Measurements from ENCODE around the gene MPZ. TPM values are rescaled to one million over a fixed set of nuclear protein-coding genes. Genes with fewer than 3 reads are reported as not detected.
"Not testable (repeated sequence)": the region's sequence is repeated elsewhere in the genome, so short reads cannot be mapped to it uniquely, and the experiment has no call there.

MPZ gene
- 0.57 TPM in 1 of 2 replicates, not detected in the other for total RNA-seq (2014; rRNA removed; shearing (Covaris generic))

DNA sequence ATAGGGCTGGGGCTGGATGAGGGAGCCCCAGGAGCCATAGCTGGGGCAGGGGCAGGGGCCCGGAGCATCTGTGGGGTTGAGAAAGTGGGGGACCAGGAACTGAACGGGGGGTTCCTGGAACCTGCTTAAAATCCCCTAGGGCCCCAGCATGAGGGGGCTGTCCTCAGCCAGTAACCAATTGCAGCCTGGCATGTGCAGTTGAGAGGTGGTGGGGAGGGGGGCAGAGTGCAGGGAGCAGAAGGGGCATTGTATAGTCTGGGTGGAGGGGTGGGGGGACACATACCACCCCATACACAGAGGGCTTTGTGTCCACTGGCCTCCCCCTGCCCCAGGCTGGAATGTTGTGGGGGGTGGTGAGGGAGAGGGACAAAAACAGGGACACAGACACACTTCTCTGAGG lies at the start of gene MPZ:
Gene MPZ (minus strand): TSS at position 101 of the 400 bp plus-strand sequence. CDS start 63 bp downstream, at position 38.
- no peak for DNase-seq (ENCODE audit: low read depth)

DNA sequence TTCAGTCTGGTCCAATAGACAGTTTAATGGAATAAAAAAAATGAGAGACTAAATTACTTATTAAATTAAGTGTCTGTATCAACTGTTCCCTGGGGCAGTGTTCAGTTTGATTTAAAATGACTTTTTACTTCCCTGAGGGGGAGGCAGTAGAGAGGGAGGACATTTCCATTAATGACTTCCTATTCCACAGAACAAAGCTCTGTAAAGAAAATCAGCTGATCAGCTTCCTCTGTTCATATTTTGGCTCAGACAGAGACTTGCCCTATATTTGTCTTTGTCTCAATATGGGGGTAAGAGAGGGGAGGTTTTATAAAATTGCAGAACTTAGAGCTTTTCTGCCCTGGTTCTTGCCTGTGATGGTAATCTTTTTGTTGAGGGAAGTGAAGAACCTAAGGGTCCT lies 49.5 kb upstream of the MPZ start:
- no peak for DNase-seq (ENCODE audit: low read depth)

DNA sequence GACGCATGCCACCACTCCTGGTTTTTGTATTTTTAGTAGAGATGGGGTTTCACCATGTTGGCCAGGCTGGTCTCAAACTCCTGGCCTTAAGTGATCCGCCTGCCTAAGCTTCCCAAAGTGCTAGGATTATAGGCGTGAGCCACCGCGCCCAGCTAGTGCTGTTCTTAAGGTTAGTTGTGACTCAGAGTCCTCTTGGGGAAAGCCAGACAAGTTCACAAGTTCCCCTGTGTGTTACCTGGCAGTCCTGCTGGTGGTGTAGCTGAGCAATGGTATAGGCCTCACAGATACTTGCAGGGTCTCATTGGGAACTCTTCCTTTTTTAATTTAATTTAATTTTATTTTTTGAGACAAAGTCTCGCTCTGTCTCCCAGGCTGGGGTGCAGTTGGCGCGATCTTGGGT lies 47.3 kb upstream of the MPZ start:
- DNase-seq (ENCODE audit: low read depth), result no peak

DNA sequence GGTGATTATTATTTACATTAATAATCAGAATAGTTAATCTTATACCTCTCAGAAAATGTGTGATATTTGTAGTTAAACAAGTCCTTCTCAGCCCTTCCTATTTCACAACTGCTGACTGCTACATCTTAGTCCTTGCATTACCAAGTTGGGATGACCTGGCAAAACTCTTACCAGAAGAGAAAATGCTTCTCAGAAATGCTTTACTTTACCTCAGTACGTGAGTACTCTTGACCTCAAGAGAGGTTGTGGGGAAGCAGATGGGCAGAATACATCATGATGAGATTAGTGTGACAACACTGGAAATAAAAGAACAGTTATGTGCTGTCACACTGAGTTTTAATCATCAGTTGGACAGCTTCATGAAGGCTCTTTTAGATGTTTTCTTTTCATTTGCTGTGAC lies 41.7 kb upstream of the MPZ start:
- no peak for DNase-seq (ENCODE audit: low read depth)

DNA sequence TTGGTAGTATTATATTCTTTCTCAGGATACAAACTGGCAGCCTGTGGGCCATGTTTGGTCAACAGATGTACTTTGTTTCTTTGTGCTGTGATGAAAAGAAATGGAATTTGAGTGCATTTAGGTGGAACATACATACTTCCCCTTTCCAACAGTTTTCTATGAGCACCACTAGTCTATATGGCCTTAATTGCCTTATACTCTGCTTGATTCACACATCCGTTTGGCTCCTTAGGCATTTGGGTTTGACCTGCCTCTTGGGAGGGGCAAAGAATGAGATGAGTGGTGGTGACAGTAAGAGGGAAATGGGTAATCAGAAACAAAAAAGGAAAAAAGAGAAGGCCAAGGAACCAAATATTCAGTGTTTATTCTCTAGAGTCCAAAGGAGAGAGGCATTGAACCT lies 40.9 kb upstream of the MPZ start:
- DNase-seq (ENCODE audit: low read depth), result no peak

DNA sequence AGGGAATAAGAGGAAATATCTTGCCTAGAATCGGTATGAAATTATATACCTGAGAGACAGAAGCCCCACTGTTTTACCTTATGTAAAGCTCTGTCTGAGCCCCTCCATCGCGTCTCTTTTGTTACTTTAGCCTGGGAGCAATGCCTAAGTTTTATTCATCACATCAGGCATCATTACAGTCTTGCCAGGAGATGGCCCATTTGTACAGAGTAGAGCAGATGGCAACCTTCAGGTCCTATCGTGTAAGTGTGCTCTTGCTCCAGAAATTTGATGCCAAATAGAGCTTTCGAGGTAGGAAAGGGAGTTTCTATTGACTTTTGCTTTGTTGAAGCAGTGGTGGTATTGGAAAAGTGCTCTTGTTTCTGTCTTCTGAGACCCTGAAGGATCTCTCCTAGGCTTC lies 33.1 kb upstream of the MPZ start:
- no peak for DNase-seq (ENCODE audit: low read depth)

DNA sequence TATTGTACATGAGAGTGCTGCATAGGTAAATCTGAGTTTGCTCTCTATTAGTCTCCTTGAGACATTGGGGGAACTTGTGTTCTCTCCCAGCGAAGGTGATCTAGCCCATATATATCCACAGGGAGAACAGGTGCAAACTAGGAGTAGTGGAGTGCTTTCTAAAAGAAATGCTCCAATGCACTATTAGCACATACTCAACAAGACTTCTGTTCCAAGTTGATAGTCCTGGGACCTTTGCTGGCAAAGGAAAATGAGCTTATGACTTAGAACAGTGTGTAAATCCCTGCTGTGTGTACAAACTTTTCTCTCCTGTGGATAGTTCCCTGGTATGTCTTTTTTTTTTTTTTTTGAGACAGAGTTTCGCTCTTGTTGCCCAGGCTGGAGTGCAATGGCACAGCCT lies 32.4 kb upstream of the MPZ start:
- no peak for DNase-seq (ENCODE audit: low read depth)

DNA sequence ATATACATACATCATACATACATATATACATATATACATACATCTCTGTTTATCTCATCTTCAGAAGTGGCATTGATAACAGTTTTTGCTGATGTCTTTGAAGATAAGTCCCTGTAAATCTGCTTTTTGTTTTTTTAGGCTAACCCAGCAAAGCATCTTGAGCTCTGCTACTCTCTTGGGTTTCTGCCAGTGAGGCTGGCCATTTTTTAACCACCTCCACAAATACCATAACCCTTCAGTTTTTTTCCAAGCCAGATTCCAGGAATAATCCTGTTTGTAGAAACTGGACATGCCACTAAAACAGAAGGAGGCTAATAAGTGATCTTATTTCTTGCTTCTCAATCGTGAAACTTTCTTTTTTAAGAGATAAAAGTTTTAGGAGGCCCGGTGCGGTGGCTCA lies 26.0 kb upstream of the MPZ start:
- no peak for DNase-seq (ENCODE audit: low read depth)

DNA sequence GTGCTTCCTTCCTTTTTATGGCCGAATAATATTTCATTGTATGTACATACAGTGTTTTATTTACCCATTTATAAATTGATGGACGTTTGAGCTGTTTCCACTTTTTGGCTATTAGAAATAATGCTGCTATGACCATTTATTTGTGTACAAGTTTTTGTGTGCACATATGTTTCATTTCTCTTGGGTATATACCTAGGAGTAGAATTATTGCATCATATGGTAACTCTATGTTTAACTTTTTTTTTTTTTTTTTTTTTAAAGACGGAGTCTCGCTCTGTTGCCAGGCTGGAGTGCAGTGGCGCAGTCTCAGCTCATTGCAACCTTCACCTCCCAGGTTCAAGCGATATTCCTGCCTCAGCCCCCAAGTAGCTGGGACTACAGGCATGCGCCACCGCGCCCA lies 23.4 kb upstream of the MPZ start:
- DNase-seq (ENCODE audit: low read depth), result no peak

DNA sequence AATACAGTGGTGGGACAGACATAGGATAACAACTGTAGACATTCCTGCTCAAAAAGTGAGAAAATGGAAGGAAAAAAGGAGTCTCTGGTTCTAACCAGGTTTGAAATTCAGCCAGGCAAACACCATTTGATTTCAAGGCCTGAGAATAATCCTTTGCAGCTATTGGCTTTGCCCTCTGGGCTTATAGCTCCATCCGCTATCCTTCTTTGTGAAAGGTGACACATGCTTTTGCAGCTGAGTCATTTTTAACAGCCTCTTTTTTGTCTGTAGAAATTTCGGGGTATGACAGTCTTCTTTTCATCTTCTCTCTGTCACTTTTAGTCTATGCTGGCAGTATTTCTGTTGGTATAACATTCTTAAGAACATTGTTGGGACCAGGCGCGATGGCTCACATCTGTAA lies 20.6 kb upstream of the MPZ start:
- peak; percentile 22 for DNase-seq (ENCODE audit: low read depth)

DNA sequence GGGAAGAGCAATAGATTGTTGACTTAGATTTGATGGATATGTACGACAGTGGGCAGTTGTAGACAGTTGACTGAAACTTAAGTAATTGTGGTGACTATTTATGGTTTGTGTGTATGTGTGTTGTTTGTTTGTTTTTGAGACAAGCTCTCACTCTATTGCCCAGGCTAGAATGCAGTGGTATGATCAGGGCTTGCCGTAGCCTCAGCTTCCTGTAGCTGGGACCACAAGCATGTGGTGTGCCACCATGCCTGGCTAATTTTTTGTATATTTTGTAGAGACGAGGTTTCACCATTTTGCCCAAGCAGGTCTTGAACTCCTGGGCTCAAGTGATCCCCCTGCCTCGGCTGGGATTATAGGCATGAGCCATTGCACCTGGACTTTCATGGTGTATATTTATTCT lies 14.3 kb upstream of the MPZ start:
- no peak for DNase-seq (ENCODE audit: low read depth)

DNA sequence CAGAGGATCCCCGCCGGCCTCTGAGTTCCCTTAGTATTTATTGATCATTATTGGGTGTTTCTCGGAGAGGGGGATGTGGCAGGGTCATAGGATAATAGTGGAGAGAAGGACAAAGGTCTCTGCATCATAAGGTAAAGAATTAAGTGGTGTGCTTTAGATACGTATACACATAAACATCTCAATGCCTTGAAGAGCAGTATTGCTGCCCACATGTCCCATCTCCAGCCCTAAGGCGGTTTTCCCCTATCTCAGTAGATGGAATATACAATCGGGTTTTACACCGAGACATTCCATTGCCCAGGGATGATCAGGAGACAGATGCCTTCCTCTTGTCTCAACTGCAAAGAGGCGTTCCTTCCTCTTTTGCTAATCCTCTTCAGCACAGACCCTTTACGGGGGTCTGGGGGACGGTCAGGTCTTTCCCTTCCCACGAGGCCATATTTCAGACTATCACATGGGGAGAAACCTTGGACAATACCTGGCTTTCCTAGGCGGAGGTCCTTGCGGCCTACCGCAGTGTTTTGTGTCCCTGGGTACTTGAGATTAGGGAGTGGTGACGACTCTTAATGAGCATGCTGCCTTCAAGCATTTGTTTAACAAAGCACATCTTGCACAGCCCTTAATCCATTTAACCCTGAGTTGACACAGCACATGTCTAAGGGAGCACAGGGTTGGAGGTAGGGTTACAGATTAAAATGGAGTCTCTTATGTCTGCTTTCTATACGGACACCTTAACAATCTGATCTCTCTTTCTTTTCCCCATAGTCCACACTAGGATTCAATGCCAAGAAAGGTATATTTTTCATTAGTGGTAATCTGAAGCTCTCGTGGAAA lies 6.3 kb upstream of the MPZ start:
- not testable (repeated sequence) for DNase-seq (ENCODE audit: low read depth)

DNA sequence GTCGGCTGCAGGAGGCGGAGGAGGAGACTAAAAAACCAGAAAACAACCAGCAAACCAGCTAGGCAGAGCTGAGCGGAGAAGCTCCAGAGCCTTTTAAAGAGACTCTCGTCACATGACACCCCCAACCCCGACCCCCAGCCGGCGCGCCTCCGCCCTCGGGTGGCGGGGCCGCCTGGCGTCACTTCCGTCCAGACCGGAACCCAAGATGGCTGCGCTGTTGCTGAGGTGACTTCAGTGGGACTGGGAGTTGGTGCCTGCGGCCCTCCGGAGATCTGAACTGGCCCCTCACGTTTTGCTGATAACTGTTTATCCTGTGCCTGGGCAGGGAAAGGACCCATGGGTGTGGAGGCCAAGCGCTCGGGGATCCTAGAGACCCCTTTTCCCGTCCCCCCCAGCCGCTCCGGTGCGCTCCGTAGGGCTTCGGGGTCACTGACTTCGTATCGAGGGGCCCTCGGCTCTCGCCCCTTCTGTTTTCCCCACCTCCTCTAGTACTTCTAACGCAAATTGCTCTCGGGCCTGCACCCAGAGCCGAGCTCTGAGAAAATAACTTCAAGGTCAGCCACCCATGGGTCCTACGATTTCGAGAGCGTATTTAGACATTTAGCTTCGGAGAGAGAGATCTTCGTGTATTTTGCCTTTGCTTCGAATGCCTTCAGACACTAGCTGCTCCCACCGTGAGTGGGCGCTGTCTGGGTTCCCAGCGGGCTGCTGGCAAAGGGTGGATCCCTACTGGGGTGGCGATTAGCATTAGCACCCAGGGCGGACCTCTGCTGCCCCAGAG lies 4.6 kb upstream of the MPZ start, which contains the start of gene SDHC:
Gene SDHC (plus strand): TSS at position 181 of the 781 bp plus-strand sequence. CDS start 25 bp downstream, at position 206.
- peak; percentile 94 for DNase-seq (ENCODE audit: low read depth)

DNA sequence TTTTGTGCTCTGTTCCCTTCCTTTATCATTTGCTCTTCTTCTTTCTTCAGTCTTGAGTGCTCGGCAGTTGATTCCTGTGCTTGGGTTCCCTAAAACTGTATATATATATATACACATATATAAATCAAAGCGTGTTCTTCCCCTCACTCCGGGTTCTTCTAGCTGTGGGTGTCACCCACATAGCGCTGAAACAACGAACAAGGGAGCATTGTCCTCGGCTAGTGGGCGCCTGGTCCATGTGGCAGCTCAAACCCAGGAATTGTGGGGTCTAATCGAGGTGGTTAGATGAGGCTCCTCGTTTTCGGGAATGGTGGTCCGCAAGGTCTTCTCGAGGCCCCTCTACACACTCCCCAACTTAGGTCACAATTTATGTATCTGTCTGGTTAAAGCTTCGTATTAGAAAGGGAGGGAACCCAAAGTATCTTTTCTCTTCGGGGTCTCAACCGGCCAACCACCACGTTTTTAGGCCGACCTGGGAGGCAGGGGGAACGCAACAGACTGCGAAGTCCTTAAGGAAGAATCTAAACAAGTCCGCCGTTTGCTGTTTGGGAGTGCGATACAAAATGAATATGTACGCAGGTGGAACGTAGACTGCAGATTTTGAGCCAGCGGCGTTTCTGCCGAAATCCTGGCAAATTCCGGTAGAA lies 3.9 kb upstream of the MPZ start:
- DNase-seq (ENCODE audit: low read depth), result no peak

DNA sequence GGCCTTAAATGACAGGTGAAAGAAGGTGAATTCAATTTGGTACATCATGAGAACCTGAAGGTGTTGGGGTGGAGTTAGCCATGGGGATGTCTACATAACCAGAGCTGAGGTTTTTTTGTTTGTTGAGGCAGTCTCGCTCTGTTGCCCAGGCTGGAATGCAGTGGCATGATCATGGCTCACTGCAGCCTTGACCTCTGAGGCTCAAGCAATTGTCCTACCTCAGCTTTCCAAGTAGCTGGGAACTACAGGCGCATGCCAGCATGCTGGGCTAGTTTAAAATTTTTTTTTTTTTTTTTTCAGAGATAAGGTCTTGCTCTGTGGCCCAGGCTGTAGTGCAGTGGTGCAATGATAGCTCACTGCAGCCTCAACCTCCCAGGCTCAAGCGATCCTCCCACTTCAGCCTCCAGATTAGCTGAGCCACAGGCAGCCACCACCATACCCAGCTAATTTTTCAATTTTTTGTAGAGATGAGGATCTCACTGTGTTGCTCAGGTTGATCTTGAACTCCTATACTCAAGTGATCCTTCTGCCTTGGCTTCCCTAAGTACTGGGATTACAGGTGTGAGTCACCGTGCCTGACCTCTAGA lies 1.9 kb upstream of the MPZ start:
- no peak for DNase-seq (ENCODE audit: low read depth)

DNA sequence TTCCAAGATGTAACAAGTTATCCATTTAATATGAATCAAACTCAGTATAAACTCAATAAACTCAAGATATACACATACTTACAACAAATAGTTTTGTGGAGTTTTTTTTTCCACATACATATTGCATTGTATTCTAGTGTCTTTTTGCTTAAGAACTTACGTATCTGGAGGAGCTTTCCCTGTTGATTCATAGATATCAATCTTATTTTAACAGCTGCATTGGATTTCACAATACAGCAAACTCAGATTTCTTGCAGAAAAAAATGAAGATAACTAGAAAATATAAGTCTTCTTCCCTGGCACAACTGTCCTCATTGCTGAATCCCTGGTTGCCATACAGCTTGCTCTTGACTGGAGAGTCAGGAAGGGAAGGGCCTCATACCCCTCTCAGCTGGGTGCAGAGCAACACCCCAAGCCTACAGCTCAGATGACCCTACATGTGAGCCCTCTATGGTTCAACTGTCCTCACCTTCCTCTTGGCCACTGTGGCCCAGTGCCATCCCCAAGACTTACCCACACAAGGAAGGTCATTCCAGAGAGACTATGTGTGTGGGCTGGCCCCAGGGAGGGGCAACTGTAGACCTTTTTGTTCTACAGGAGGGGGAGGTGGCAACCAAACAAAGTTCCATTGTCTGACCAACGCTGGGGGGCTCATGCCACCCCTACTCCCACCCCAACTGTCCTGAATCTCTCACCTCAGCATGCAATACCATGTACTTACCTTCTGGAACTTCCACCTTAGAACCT lies 1.7 kb downstream of the MPZ start:
- DNase-seq (ENCODE audit: low read depth), result no peak

DNA sequence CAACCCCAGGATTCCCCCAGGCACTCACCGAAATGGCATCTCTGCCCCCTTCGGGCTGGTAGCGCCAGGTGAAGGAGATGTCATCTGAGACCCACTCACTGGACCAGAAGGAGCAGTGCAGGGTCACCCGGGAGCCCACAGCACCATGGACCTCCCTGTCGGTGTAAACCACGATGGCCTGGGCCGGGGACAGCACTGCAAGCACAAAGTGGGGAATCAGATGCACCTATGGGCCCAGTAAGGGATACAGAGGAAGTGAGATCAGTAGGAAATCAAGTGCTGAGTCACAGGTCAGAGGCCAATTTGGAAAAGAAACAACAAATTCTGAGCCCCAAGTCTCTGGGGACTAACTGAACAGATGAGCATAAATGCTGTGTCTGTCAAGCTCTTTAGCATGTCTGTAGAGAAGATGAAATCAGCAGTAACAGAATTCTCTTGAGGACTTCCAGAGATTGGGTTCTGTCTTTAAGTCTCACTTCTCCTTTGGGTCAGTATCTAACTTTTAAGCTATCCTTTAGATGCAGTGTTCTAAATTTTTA lies 2.5 kb downstream of the MPZ start:
- peak; percentile 30 for DNase-seq (ENCODE audit: low read depth)

DNA sequence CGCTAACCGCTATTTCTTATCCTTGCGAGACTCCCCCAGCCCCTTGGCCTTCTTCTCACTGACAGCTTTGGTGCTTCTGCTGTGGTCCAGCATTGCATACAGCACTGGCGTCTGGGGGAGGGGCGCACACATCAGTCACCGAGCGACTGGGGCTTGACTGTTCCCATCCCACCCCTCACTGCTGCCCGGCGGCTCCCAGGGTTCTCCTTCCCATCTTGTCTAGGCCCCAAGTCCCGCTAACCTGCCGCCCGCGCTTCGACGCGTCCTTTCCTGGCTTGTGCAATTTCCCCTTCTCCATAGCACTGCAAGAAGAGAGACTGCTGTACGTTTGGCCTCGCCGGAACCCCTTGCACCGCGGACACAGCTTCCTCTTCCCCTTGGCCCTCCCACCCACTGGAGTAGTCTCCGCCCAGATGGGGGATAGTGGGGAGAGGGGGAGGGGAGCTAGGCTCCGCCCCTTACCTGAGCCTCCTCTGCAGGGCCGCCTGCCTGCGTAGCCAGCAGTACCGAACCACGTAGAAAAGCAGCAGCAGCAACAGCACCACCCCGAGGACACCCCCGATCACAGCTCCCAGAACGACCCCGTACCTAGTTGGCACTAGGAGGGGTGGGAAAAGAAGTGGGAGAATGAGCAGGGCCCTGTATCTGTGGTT lies 3.8 kb downstream of the MPZ start:
- peak; percentile 10 for DNase-seq (ENCODE audit: low read depth)

DNA sequence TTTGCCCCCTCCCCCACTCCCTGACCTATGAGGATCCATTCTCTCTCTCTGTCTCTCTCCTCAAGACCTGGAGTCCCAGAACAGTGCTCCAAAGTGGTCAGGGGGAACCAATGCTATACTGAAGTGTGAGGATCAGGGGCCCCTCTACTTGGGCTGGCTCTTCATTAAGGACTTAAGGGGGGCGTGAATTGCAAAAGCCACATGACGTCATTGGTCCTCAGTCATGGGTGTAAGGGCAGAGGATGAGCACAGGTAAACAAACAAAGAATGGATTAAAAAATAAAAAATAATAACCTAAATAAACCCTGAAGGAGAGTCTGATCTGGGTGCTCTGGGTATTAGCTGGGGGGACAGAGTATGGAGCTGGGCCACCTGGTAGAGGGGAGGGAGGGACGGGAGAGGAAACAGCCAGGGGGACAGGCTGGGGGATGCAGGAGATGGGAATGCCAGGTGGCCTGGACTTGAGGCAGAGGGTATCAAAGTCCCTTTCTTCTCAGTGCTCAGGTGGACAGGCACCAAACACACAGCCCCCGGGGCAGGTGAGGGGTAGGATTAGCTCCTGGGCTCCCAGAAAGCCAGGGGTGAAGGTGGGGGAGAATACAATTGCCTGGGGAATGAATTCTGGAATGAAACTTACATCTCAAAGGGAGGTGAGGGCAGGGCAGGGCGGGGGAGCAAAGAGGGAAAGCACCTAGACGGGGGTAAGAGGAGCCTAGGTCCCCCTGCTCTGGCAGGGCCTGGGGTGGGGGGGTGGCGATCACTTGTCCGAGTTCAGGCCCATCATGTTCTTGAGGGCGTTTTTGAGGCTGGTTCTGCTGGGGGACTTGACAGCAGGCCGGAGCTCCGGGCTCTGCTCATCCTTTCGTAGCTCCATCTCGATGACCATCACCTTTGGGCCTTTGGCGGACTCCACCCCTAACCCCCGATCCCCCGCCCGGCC lies 4.6 kb downstream of the MPZ start:
- no peak for DNase-seq (ENCODE audit: low read depth)

Measured in Daoy (cell line).